Measurements from ENCODE around the gene DUSP11. TPM values are rescaled to one million over a fixed set of nuclear protein-coding genes. Genes with fewer than 3 reads are reported as not detected.
A peak's percentile ranks its signal among the peaks of the same experiment; 100 is the strongest.

The DUSP11 gene
- total and polyA plus RNA-seq, 2 of the 13 experiments (the other 11 are each of a cell fraction or from before 2014, with no cell fraction given) = 30.5 to 36.2 TPM

DNA sequence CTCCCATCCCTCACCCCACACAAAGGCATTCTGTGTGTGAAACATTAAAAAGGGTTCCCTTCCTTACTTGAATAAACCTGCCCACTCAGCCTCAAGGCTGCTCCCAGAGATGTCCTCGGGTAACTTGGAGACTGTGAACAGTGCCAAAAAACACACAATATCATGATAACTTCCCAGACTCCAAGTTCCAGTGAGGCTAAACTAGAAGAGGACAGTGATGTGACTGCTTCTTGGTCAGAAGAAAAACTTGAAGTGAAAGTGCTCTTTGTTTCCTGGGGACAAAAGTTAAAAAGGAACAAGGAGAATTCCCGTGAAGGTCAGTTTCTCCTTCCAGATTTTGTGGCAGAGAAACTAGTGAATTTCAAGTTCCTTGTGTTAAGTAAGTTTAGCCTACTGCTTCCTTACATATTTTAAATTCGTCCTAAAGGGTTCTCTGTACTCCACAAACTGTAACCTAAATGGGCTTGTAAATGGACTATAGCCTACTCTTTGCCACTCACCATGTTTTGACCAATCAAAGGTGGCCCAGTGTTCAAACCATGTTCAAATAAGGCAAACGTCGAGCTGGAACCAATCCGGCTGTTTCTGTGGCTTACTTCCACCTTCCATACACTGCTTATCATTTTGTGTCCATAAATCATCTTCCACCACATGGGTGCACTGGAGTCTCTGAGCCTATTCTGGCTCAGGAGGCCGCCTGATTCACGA is 63.2 kb downstream of the DUSP11 start (continued):
- TF ChIP-seq SAP130 (CRISPR knock-in tag; IDR thresholded peaks at IDR 0.05; ENCODE audit: low read depth) (0 out of 2 replicates have a peak, but pooled peaks have one; percentile 13), RAD21 (CRISPR knock-in tag; IDR thresholded peaks at IDR 0.05) (no peak), NFYC (CRISPR knock-in tag; IDR thresholded peaks at IDR 0.05) (peak; percentile 66), ZNF275 (CRISPR knock-in tag; IDR thresholded peaks at IDR 0.05; ENCODE audit: borderline replicate concordance) (no peak), ZNF543 (CRISPR knock-in tag; IDR thresholded peaks at IDR 0.05) (no peak), ZNF563 (CRISPR knock-in tag; IDR thresholded peaks at IDR 0.05) (no peak), ZNF44 (CRISPR knock-in tag; IDR thresholded peaks at IDR 0.05) (no peak), GPN1 (CRISPR knock-in tag; IDR thresholded peaks at IDR 0.05; ENCODE audit: borderline replicate concordance) (no peak), ZMYM4 (CRISPR knock-in tag; IDR thresholded peaks at IDR 0.05) (no peak), ZNF644 (CRISPR knock-in tag; IDR thresholded peaks at IDR 0.05; ENCODE audit: low read depth) (peak; percentile 21; the same call in 1 of the 2 replicates), NFYB (CRISPR knock-in tag; IDR thresholded peaks at IDR 0.05) (peak; percentile 65), ISX (CRISPR knock-in tag; conservative IDR thresholded peaks at IDR 0.05) (no peak), MTF1 (CRISPR knock-in tag; IDR thresholded peaks at IDR 0.05) (no peak)

DNA sequence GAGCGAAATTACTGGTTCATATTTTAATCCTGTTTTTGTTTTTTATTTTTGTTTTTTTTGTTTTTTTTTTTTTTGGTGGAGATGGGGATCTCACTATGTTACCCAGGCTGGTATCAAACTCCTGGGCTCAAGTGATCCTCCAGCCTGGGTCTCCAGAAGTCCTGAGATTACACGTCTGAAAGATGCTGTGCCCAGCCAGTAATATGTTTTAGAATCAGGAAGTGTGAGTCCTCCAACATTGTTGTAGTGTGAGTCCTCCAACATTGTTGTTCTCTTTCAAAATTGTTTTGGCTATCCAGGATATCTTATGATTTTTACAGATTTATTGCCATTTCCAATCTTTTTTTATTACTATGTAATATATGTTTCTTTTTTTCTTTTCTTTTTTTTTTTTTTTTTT is 65.8 kb downstream of the DUSP11 start:
- no peak overlapping the region for H3K4me2 ChIP-seq (ENCODE audit: low read depth, low read length)
- CTCF ChIA-PET (ENCODE audit: low intra/inter-chr PET ratio, low total read pairs) = no interaction called here
- no peak overlapping the region for H3K27ac ChIP-seq (ENCODE audit: extremely low read length, insufficient read depth, low read length)
- in situ Hi-C loops (cut with HindIII; ENCODE audit: extremely low pct_ligation_motif_present, low pct_unique_long_range_greater_than_20kb) = no loop called here
- no peaks in the 10 kb centered on the region for H4K20me1 ChIP-seq (ENCODE audit: insufficient read depth, low read length)
- WGBS (ENCODE audit: low lambda C conversion rate) = 27% methylated on average over 2 of the region's 2 CpGs
- DNase-seq (ENCODE audit: low spot score) (no peak), ATAC-seq (no peak), FAIRE-seq (no peak)
- peaks cover 0 to 7% of the 10 kb centered on the region in 2 experiments; a peak in 3 of 5 replicates for H3K27me3 ChIP-seq (ENCODE audit: control insufficient read depth in 1 of 2, insufficient read depth in 2 of 2, low read length in 2 of 2)
- intact Hi-C loops (cut with micrococcal nuclease; ENCODE audit: unreplicated experiment) = no loop called here
- no peaks in the 10 kb centered on the region for H3K79me2 ChIP-seq (ENCODE audit: insufficient read depth, low read length)
- no peak overlapping the region for H3K4me3 ChIP-seq (replicated peaks in 1 of 3; ENCODE audit: insufficient read depth in 1 of 3, low read depth in 2 of 3, low read length in 3 of 3)
- H3K4me1 ChIP-seq (ENCODE audit: insufficient read depth, low read length) = peaks cover 19% of the 10 kb centered on the region
- no peak for TF ChIP-seq CEBPG (CRISPR knock-in tag; IDR thresholded peaks at IDR 0.05)
- TF ChIP-seq, protein P1, sequence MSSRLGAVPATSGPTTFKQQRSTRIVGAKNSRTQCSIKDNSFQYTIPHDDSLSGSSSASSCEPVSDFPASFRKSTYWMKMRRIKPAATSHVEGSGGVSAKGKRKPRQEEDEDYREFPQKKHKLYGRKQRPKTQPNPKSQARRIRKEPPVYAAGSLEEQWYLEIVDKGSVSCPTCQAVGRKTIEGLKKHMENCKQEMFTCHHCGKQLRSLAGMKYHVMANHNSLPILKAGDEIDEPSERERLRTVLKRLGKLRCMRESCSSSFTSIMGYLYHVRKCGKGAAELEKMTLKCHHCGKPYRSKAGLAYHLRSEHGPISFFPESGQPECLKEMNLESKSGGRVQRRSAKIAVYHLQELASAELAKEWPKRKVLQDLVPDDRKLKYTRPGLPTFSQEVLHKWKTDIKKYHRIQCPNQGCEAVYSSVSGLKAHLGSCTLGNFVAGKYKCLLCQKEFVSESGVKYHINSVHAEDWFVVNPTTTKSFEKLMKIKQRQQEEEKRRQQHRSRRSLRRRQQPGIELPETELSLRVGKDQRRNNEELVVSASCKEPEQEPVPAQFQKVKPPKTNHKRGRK (CRISPR knock-in tag; IDR thresholded peaks at IDR 0.05) = no peak
- no peak for TF ChIP-seq HIC2 (CRISPR knock-in tag; IDR thresholded peaks at IDR 0.05; ENCODE audit: low read depth)
- TF ChIP-seq XRCC5 (optimal IDR thresholded peaks at IDR 0.05; ENCODE audit: low read length) = no peak
- TF ChIP-seq PCBP1 (IDR thresholded peaks at IDR 0.05; ENCODE audit: borderline replicate concordance, low read depth, low read length) = no peak
- no peak for TF ChIP-seq ELF1 (CRISPR knock-in tag; IDR thresholded peaks at IDR 0.05)
- TF ChIP-seq ZNF33A (CRISPR knock-in tag; IDR thresholded peaks at IDR 0.05; ENCODE audit: borderline replicate concordance) = no peak
- TF ChIP-seq HMG20B (CRISPR knock-in tag; conservative IDR thresholded peaks at IDR 0.05) = no peak
- H3K36me3 ChIP-seq (replicated peaks in 1 of 2; ENCODE audit: control insufficient read depth in 1 of 2, insufficient read depth in 2 of 2, low read length in 2 of 2) = no peaks in the 10 kb centered on the region
- POLR2A ChIA-PET = no interaction called here
- BruUV-seq (replicated peaks) = no TSS peak
- H2AFZ ChIP-seq (ENCODE audit: low read length) = no peak overlapping the region
- H3K9ac ChIP-seq (ENCODE audit: insufficient read depth, low read depth, low read length) = no peak overlapping the region
- no peaks in the 10 kb centered on the region for H3K9me3 ChIP-seq (ENCODE audit: low read length)
